T-helper 1 cell treated with Interleukin-12 subunit alpha and Interleukin-12 subunit beta and Interleukin-4 antibody, amounts not matched to agents 30 ng/mL and 1 ng/mL, for 36 hours (primary cell): ENCODE measurements around the gene RYK. TPM values are rescaled to one million over a fixed set of nuclear protein-coding genes. Genes with fewer than 3 reads are reported as not detected.

Experiments used
- intact Hi-C: fragments of 100-400 bp; cut with micrococcal nuclease; formaldehyde crosslinking; loops from one replicate; pipeline ENCODE4 v1.15.1; 2024
- total RNA-seq: library from RNA; stranded (reverse); gene quantifications from 2 replicates; pipeline ENCODE4 v1.2.3, GENCODE V29; 2022

The RYK gene
- total RNA-seq, 1 donor from 2014 or later: 8.7 TPM

DNA sequence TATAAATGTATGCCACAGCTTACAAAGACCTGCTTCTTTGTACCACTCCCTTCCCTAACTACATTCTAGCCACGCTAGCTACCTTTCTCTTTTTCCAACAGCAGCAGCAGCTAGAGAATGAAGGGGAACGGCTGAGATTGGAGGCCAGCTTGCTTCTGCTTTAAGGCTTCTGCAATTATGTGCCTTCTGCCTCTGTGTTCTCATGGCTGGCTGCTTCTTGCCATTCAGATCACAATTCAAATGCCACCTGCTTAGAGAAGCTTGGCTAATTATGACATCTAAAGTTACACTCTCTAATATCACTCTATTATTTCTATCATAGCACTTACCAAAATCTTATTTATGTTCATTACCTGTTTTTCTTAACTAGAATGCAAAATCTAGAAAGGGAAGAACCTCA lies 95.2 kb downstream of the RYK start:
- intact Hi-C loops: no loop called here

- intact Hi-C loops: no loop called here
Observed at GRCh38 chr3:134153761-134154160, 96.9 kb downstream of the RYK start.

GRCh38 chr3:134150476-134150875 lies 100.2 kb downstream of the RYK start:
- intact Hi-C loops: no loop called here

- intact Hi-C loops: no loop called here
Observed at GRCh38 chr3:134149286-134149685, 101.4 kb downstream of the RYK start.

DNA sequence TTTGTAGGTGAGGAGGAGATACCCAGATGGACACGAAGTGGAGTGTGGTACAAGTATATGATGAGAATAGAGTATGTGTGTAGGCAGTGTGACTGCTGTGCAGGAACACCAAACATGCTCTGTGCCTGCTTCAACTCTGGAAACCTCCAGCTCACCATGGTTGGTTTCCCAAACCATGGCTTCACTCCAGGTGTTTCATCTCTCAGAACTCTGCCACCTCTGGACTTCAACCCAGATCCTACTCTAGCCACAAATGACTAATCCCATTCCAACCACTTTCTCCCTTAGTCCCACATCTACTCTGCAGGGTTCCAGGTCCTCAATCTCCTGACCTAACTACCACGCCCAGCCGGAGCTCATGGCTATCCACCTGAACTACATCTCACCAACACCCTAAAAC lies 102.1 kb downstream of the RYK start:
- intact Hi-C loops: no loop called here

DNA sequence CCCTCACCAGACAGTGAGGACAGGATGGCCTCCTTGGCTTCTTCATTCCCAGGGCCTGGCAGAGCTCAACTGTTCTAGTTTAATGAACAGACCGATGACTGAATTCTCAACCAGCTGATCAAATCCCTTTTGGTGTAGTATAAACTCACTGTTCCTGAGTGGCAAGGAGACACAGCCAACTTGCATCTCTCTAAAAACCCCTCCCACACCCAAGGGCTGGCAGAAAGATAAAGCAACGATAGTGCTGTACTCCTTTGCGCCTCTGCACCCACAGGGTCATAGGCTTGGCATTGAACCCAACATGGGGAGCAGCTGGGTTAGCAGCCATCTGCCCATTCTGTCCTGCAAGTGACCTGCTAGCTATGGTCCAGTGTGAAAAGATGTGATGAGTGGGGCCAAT lies 103.2 kb downstream of the RYK start:
- intact Hi-C loops: no loop called here

DNA sequence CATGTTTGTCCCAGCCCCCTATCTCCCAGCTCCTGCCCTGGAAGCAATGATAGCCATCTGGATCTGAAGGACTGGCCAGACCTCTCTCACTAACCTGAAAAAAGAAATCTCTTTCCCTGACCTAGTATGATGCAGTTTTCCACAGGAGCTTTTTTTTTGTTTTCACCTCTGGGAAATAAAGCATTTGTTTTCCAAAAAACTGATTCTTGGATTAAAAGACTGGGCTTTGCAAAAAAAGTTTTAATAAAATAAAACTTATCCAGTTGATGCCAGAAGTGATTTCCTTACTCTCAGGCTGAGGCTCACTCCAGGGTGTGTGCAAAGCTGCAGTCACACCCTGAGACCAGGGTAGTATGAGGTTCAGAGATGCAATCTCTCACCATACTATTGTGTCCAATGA lies 104.0 kb downstream of the RYK start:
- intact Hi-C loops: no loop called here

DNA sequence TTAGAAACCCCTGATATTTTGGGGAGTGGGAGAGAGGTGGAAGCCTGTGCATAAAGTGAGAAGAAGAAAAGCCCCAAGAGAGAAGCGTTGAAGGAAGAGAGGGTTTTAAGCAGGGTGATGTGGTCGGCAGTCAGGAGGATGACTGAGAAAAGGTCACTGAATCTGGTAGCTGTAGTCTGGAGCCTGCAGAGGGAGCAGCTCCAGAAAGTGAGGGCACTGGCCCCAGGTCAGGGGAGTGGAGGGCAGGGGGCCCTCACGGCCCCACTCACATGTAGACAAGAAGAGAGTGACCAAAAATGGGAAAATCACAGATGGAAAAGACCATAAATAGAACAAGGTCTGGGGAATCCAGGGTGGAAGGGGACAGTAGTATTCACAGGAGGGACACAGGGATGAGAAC lies 105.5 kb downstream of the RYK start:
- intact Hi-C loops: no loop called here

GRCh38 chr3:134144694-134145093 lies 106.0 kb downstream of the RYK start:
- intact Hi-C loops: no loop called here

DNA sequence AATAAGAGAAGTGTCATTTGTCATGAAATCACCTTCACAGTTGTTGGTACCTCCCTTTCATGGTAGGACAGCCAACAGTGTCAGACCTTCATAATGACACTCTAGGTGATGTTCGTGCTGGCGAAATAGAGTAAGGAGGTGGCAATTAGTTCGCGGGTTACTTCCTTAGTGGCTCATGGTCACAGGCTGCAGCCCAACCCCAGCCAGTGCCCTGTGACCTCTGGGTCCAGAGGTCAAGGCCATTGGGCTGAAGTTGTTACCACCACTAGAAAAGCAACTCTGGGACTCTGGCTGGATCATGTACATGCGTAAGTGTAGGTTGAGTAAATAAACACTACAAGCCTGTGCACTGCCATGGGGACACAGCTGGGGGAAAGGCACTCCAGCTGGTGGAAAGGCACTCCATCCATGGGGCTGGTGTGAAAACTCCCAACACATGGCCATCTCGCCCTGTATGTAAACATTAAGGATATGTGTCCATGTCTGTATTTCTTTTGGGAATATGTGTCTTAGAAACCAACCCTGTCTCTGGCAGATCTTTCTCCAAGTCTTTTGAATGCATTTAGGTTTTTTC lies 106.7 kb downstream of the RYK start:
- intact Hi-C loops: no loop called here

DNA sequence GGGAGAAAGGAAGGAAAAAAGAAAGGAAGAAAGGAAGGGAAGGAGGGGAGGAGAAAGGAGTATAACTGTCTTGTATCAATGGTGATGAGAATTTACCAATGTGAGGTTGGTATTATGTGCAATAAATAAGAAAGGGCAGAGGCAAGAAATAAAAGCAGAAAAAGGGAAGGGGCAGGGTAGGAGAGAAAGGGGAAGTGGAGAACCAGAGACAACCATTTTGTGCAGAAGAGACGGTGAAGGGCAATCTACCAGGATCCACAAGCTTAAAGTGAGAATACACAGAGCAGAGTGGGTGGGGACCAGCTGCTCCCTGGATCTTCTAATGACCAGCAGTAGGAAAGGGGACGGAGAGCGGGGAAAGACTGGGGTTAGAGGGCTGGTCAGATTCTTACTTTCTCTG lies 114.1 kb downstream of the RYK start:
- intact Hi-C loops: no loop called here

- intact Hi-C loops: no loop called here
Observed at GRCh38 chr3:134134698-134135415, 115.8 kb downstream of the RYK start.

GRCh38 chr3:134134240-134134639 lies 116.4 kb downstream of the RYK start:
- intact Hi-C loops: no loop called here

GRCh38 chr3:134132961-134133360 lies 117.7 kb downstream of the RYK start:
- intact Hi-C loops: no loop called here

DNA sequence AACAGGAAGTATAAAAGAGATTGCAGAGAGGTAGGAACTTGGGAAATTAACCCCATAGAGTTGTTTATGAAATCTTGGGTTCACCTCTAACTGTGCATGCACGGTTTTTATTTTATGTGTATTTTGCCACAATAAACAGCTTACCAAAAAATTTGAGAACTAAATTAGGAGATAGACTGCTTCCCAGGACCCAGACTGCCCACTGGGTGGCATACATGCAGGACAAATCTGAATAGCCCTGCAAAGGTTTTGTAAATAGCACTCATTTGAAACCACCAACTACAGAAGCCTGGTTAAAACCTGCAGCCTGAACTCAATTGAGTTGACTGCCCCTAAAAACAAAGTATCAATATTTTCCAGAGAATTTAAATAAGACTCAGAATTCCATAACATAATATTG lies 124.5 kb downstream of the RYK start:
- intact Hi-C loops: no loop called here

DNA sequence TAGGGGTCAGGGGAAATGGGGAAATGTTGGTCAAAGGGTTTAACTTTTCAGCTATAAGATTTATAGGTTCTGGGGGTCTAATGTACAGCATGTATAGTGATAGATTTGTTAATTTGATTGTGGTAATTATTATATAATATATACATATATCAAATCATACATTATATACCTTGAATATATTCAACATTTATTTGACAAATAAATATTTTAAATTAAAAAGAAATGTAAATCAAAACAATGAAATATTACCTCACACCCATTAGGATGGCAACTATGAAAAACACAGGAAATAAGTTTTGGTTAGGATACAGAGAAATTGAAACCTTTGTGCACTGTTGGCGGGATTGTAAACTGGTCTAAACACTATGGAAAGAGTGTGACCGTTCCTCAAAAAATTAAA lies 135.9 kb downstream of the RYK start:
- intact Hi-C loops: no loop called here

DNA sequence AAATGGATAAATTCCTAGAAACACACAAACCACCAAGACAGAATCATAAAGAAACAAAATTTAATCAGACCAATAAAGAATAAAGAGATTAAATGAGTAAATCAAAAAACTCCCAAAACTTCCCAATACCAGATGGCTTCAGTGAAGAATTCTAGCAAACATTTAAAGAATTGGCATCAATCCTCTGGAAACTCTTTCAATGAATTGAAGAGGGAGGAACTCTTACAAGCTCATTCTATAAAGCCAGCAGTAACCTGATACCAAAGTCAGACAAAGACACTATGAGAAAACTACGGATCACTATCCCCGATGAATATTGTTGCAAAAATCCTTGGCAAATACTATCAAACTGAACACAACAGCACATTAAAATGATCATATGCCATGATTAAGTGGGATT lies 139.0 kb downstream of the RYK start:
- intact Hi-C loops: no loop called here

GRCh38 chr3:134110963-134111362 lies 139.7 kb downstream of the RYK start:
- intact Hi-C loops: no loop called here

Other genes with a start within 250 kb of the RYK start
- not detected in 2 replicates for gene SLCO2A1, start 220.9 kb downstream of the RYK start, total RNA-seq
- not detected in 2 replicates for gene AMOTL2, start 123.6 kb upstream of the RYK start, total RNA-seq
- gene ANAPC13, start 235.1 kb upstream of the RYK start, total RNA-seq: 19.8 and 22.9 TPM in 2 replicates
- 25.9 and 26.3 TPM in 2 replicates for gene CEP63, start 235.2 kb upstream of the RYK start, total RNA-seq